Measurements from ENCODE around the gene PCID2. TPM values are rescaled to one million over a fixed set of nuclear protein-coding genes. Genes with fewer than 3 reads are reported as not detected.

PCID2 gene
- polyA plus RNA-seq, 1 of the 3 experiments (the other 2 are of a cell fraction): 69.8 TPM

- Histone ChIP-seq H3K79me2 (ENCODE audit: insufficient read depth) (peaks cover 95% of the 10 kb centered on the region), H3K27ac (ENCODE audit: low read depth in 2 of 2, low read length in 1 of 2) (no peak overlapping the region), H3K4me3 (ENCODE audit: low read depth in 2 of 2, low read length in 1 of 2) (no peak overlapping the region), H2AFZ (ENCODE audit: low read depth) (no peak overlapping the region), H3K4me1 (ENCODE audit: control insufficient read depth in 1 of 2, insufficient read depth in 2 of 2, low read depth in 1 of 2, low read length in 1 of 2) (peaks cover 0 to 18% of the 10 kb centered on the region in 2 experiments; a peak in 2 of 4 replicates), H3K36me3 (replicated peaks in 1 of 2; ENCODE audit: control insufficient read depth in 1 of 2, insufficient read depth in 2 of 2, low read length in 1 of 2) (peaks cover 30 to 52% of the 10 kb centered on the region in 2 experiments), H3K27me3 (ENCODE audit: insufficient read depth) (no peaks in the 10 kb centered on the region), H4K20me1 (ENCODE audit: insufficient read depth) (peaks cover 37% of the 10 kb centered on the region), H3K9ac (no peak overlapping the region), H3K4me2 (no peak overlapping the region), H3K9me3 (no peaks in the 10 kb centered on the region), H3K9me2 (no peaks in the 10 kb centered on the region), H3F3A (replicated peaks; ENCODE audit: insufficient read depth) (peaks cover 8% of the 10 kb centered on the region)
- ChIA-PET POLR2A (no interaction called here), CTCF (no interaction called here)
- DNase-seq: no peak
- WGBS (ENCODE audit: low lambda C conversion rate): 94% methylated on average over 2 of the region's 2 CpGs
- TF ChIP-seq ZBTB33 (IDR thresholded peaks at IDR 0.05; ENCODE audit: borderline replicate concordance, low read depth): no peak
- TF ChIP-seq FOXJ3 (CRISPR knock-in tag; IDR thresholded peaks at IDR 0.05): no peak
- no peak for TF ChIP-seq PBX3 (IDR thresholded peaks at IDR 0.05)
- no peak for TF ChIP-seq RAD21 (IDR thresholded peaks at IDR 0.05; ENCODE audit: low read length)
- TF ChIP-seq EZH2phosphoT487 (IDR thresholded peaks at IDR 0.05; ENCODE audit: borderline replicate concordance, low read depth): no peak
- no peak for TF ChIP-seq NRF1 (IDR thresholded peaks at IDR 0.05; ENCODE audit: low read depth, low read length)
Observed at GRCh38 chr13:113201815-113202214, 6.7 kb downstream of the PCID2 start.

- Histone ChIP-seq H3K4me1 (ENCODE audit: control insufficient read depth in 1 of 2, insufficient read depth in 2 of 2, low read depth in 1 of 2, low read length in 1 of 2) (no peaks in the 10 kb centered on the region), H3K36me3 (replicated peaks in 1 of 2; ENCODE audit: control insufficient read depth in 1 of 2, insufficient read depth in 2 of 2, low read length in 1 of 2) (peaks cover 49 to 75% of the 10 kb centered on the region in 2 experiments), H3K9ac (no peak overlapping the region), H3K9me2 (no peaks in the 10 kb centered on the region), H4K20me1 (ENCODE audit: insufficient read depth) (peaks cover 4% of the 10 kb centered on the region; the same call in 1 of the 2 replicates), H3K4me2 (no peak overlapping the region), H3K9me3 (no peaks in the 10 kb centered on the region), H3K27ac (ENCODE audit: low read depth in 2 of 2, low read length in 1 of 2) (no peak overlapping the region; a peak in 1 of 4 replicates), H3K27me3 (ENCODE audit: insufficient read depth) (no peaks in the 10 kb centered on the region), H3K79me2 (ENCODE audit: insufficient read depth) (peaks cover 48% of the 10 kb centered on the region), H3K4me3 (ENCODE audit: low read depth in 2 of 2, low read length in 1 of 2) (no peak overlapping the region), H2AFZ (ENCODE audit: low read depth) (no peak overlapping the region), H3F3A (replicated peaks; ENCODE audit: insufficient read depth) (peaks cover 4% of the 10 kb centered on the region)
- ChIA-PET POLR2A (no interaction called here), CTCF (interaction anchor here (1.1 to 1.3 kb wide), 2 partner anchors 27 to 28 kb away, joined by 3 to 4 read pairs; no protein-coding TSS in a partner anchor)
- DNase-seq: no peak
- WGBS (ENCODE audit: low lambda C conversion rate): 92% methylated on average over 9 of the region's 9 CpGs
- TF ChIP-seq FOXJ3 (CRISPR knock-in tag; IDR thresholded peaks at IDR 0.05): no peak
- no peak for TF ChIP-seq RFX5 (IDR thresholded peaks at IDR 0.05; ENCODE audit: low read length)
- TF ChIP-seq RXRA (IDR thresholded peaks at IDR 0.05; ENCODE audit: borderline replicate concordance, low read depth): no peak
- TF ChIP-seq EZH2phosphoT487 (IDR thresholded peaks at IDR 0.05; ENCODE audit: borderline replicate concordance, low read depth): no peak
- no peak for TF ChIP-seq FOSL2 (IDR thresholded peaks at IDR 0.05; ENCODE audit: borderline replicate concordance, low read depth)
- no peak for TF ChIP-seq GABPA (IDR thresholded peaks at IDR 0.05; ENCODE audit: low read depth)
- TF ChIP-seq MXI1 (IDR thresholded peaks at IDR 0.05; ENCODE audit: low read depth, low read length): no peak
- TF ChIP-seq CTCF (IDR thresholded peaks at IDR 0.05): no peak
- TF ChIP-seq TCF12 (IDR thresholded peaks at IDR 0.05): no peak
- no peak for TF ChIP-seq CHD2 (IDR thresholded peaks at IDR 0.05; ENCODE audit: low read length, partially characterized antibody)
- TF ChIP-seq TAF1 (IDR thresholded peaks at IDR 0.05; ENCODE audit: borderline replicate concordance, low read depth, low read length): no peak
- no peak for TF ChIP-seq POLR2AphosphoS5 (IDR thresholded peaks at IDR 0.05; ENCODE audit: low read depth, low read length)
- TF ChIP-seq IRF3 (IDR thresholded peaks at IDR 0.05; ENCODE audit: low read depth, low read length): no peak
- TF ChIP-seq USF2 (IDR thresholded peaks at IDR 0.05; ENCODE audit: borderline replicate concordance, low read depth, low read length): no peak
- TF ChIP-seq NRF1 (IDR thresholded peaks at IDR 0.05; ENCODE audit: low read depth, low read length): no peak
- no peak for TF ChIP-seq YY1 (IDR thresholded peaks at IDR 0.05; ENCODE audit: low read depth)
- TF ChIP-seq SMC3 (IDR thresholded peaks at IDR 0.05; ENCODE audit: low read depth, low read length): no peak
Observed at GRCh38 chr13:113196970-113197737, 11.3 kb downstream of the PCID2 start.

Data from SK-N-SH (cell line).